GM23338 (cell line): ENCODE data around the gene MTA1. TPM values are rescaled to one million over a fixed set of nuclear protein-coding genes. Genes with fewer than 3 reads are reported as not detected.

Experiments
- ATAC-seq: fragments of 200-7000 bp; cut with Tn5 transposase; 3 replicates; pipeline ENCODE4 v1.9.1; 2020
- DNase-seq: peaks from one replicate; pipeline ENCODE4 v3.0.0-alpha.2; 2015; ENCODE audit warnings: low spot score
- H2AFZ ChIP-seq: fragments of 200-600 bp; sonication (generic); 2 replicates; pipeline ENCODE4 v1.8.0; 2016; ENCODE audit warnings: antibody characterized with exemption, mild to moderate bottlenecking, moderate library complexity
- H3F3A ChIP-seq: fragments of 200-600 bp; sonication (generic); replicated peaks from 2 replicates; pipeline ENCODE4 v1.8.0; 2017; ENCODE audit warnings: antibody characterized with exemption, mixed run types, low read depth
- H3K27ac ChIP-seq: fragments of 200-600 bp; sonication (generic); 2 replicates; pipeline ENCODE4 v1.6.1; 2016; ENCODE audit warnings: low read depth
- H3K27me3 ChIP-seq: fragments of 200-600 bp; sonication (generic); 2 replicates; pipeline ENCODE4 v1.8.0; 2016; ENCODE audit warnings: mild to moderate bottlenecking, mixed run types, moderate library complexity; ENCODE audit not compliant: insufficient read depth
- H3K36me3 ChIP-seq: fragments of 200-600 bp; sonication (generic); 2 replicates; pipeline ENCODE4 v1.8.0; 2016; ENCODE audit warnings: mild to moderate bottlenecking; ENCODE audit not compliant: insufficient read depth
- H3K4me1 ChIP-seq: fragments of 200-600 bp; sonication (generic); 2 replicates; pipeline ENCODE4 v1.8.0; 2016; ENCODE audit warnings: mild to moderate bottlenecking, moderate library complexity; ENCODE audit not compliant: insufficient read depth
- H3K4me2 ChIP-seq: fragments of 200-600 bp; sonication (generic); 2 replicates; pipeline ENCODE4 v1.7.1; 2017; ENCODE audit warnings: mixed run types
- H3K4me3 ChIP-seq: fragments of 200-600 bp; sonication (generic); 2 replicates; pipeline ENCODE4 v1.6.1; 2016; ENCODE audit warnings: mixed run types
- H3K79me2 ChIP-seq: fragments of 200-600 bp; sonication (generic); replicated peaks from 2 replicates; pipeline ENCODE4 v1.8.0; 2017; ENCODE audit warnings: mild to moderate bottlenecking; ENCODE audit not compliant: insufficient read depth
- H3K9me2 ChIP-seq: fragments of 200-600 bp; sonication (generic); 2 replicates; pipeline ENCODE4 v1.8.0; 2017; ENCODE audit not compliant: insufficient read depth
- H4K20me1 ChIP-seq: fragments of 200-600 bp; sonication (generic); replicated peaks from 2 replicates; pipeline ENCODE4 v1.8.0; 2017; ENCODE audit warnings: mild to moderate bottlenecking; ENCODE audit not compliant: insufficient read depth
- H3K27ac Mint-ChIP-seq: 2 replicates; pipeline ENCODE4 v1.8.0; 2020; ENCODE audit warnings: inconsistent platforms, mild to moderate bottlenecking, moderate library complexity, mixed read lengths
- H3K27me3 Mint-ChIP-seq: 3 replicates; pipeline ENCODE4 v1.8.0; 2022; ENCODE audit warnings: low read depth, mild to moderate bottlenecking, moderate library complexity, mixed read lengths, inconsistent platforms; ENCODE audit not compliant: insufficient read depth, poor library complexity
- H3K36me3 Mint-ChIP-seq: 3 replicates; pipeline ENCODE4 v1.8.0; 2021; ENCODE audit warnings: low read depth, mild to moderate bottlenecking, inconsistent platforms, moderate library complexity, mixed read lengths
- H3K4me1 Mint-ChIP-seq: 3 replicates; pipeline ENCODE4 v1.8.0; 2020; ENCODE audit warnings: mild to moderate bottlenecking, inconsistent platforms, mixed read lengths
- H3K4me3 Mint-ChIP-seq: 3 replicates; pipeline ENCODE4 v1.8.0; 2021; ENCODE audit warnings: moderate library complexity, mild to moderate bottlenecking, inconsistent platforms, mixed read lengths
- H3K9me3 Mint-ChIP-seq: 3 replicates; pipeline ENCODE4 v1.8.0; 2020; ENCODE audit warnings: moderate library complexity, mild to moderate bottlenecking, inconsistent platforms, mixed read lengths
- CREB1 ChIP-seq: fragments of 250-450 bp; sonication (Bioruptor Pico); IDR thresholded peaks from 2 replicates; pipeline ENCODE4 v1.5.0; 2020; ENCODE audit warnings: low read depth, mild to moderate bottlenecking, moderate library complexity
- EZH2 ChIP-seq: fragments of 200-600 bp; sonication (generic); IDR thresholded peaks from one replicate; pipeline ENCODE4 v1.8.0; 2017; ENCODE audit warnings: antibody characterized with exemption, mild to moderate bottlenecking, low read depth; ENCODE audit not compliant: unreplicated experiment
- EZH2phosphoT487 ChIP-seq: fragments of 200-600 bp; sonication (generic); IDR thresholded peaks from one replicate; pipeline ENCODE4 v1.8.1; 2018; ENCODE audit warnings: antibody characterized with exemption; ENCODE audit not compliant: unreplicated experiment
- JUNB ChIP-seq: IDR thresholded peaks from one replicate; pipeline ENCODE4 v1.6.1; 2016; ENCODE audit warnings: antibody characterized with exemption; ENCODE audit not compliant: unreplicated experiment
- NANOG ChIP-seq: IDR thresholded peaks from 2 replicates; pipeline ENCODE4 v1.6.1; 2016; ENCODE audit warnings: antibody characterized with exemption, borderline replicate concordance
- POLR2AphosphoS5 ChIP-seq: IDR thresholded peaks from 2 replicates; pipeline ENCODE4 v1.6.1; 2016; ENCODE audit warnings: antibody characterized with exemption, low read depth
- REST ChIP-seq: IDR thresholded peaks from one replicate; pipeline ENCODE4 v1.6.1; 2018; ENCODE audit warnings: antibody characterized with exemption; ENCODE audit not compliant: unreplicated experiment
- STAT1 ChIP-seq: IDR thresholded peaks from one replicate; pipeline ENCODE4 v1.6.1; 2016; ENCODE audit warnings: antibody characterized with exemption; ENCODE audit not compliant: unreplicated experiment
- ZNF114 ChIP-seq: fragments of 250-450 bp; sonication (Bioruptor Pico); IDR thresholded peaks from 2 replicates; pipeline ENCODE4 v1.5.0; 2020; ENCODE audit warnings: mild to moderate bottlenecking, moderate library complexity
- ZNF331 ChIP-seq: fragments of 250-450 bp; sonication (Bioruptor Pico); IDR thresholded peaks from 2 replicates; pipeline ENCODE4 v1.5.0; 2020; ENCODE audit warnings: low read depth, mild to moderate bottlenecking, moderate library complexity
- ZNF462 ChIP-seq: fragments of 250-450 bp; sonication (Bioruptor Pico); IDR thresholded peaks from 2 replicates; pipeline ENCODE4 v1.5.0; 2020; ENCODE audit warnings: mild to moderate bottlenecking, moderate library complexity
- polyA plus RNA-seq: library from polyadenylated mRNA; unstranded; fragments of >200 nt; fragmentation: Nextera tagmentation; extraction: Ambion mirVana; gene quantifications from 2 replicates; pipeline ENCODE4 v1.2.1, GENCODE V29; 2016
- total RNA-seq: library from RNA; depleted of rRNA; stranded (reverse); fragments of >200 nt; shearing (Covaris generic); gene quantifications from 2 replicates; pipeline ENCODE4 v1.2.3, GENCODE V29; 2014
- TF ChIP-seq, protein P1 (sequence below), 2 experiments: fragments of 200-600 bp in 1 of 2; sonication (generic) in 1 of 2; conservative IDR thresholded peaks; 2 replicates each; pipeline versions ENCODE4 v1.5.1 to v1.6.1; 2016 to 2017; ENCODE audit warnings: antibody characterized with exemption in 2 of 2, low read depth in 2 of 2, mild to moderate bottlenecking in 2 of 2, moderate library complexity in 1 of 2
- TF ChIP-seq, protein P2 (sequence below): IDR thresholded peaks from 2 replicates; pipeline ENCODE4 v1.6.1; 2016; ENCODE audit warnings: antibody characterized with exemption

Gene MTA1
- total and polyA plus RNA-seq, 2 experiments from 2014 or later = 53.3 to 126 TPM

DNA sequence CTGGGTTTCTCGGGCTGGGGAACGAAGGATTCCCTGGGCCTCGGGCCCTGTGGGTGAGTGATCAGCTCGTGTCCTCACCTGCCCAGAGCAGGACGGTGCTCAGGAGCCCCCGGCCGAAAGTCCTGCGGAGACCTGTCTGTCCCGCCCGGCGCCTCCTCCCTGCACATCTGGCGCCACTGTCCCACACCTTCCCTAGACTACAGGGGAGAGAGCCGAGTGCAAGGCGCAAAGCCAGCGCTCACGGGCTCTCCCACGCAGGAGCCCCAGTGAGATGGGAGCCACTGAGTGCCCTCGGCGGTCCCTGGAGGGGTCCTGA, 34.3 kb upstream of the MTA1 start:
- ATAC-seq = no peak
- Mint-ChIP-seq H3K4me3 (no peak overlapping the region), H3K27ac (no peak overlapping the region), H3K36me3 (peaks cover 15% of the 10 kb centered on the region), H3K27me3 (peaks cover 7% of the 10 kb centered on the region), H3K9me3 (no peaks in the 10 kb centered on the region), H3K4me1 (no peaks in the 10 kb centered on the region)
- H3K4me3 ChIP-seq = no peak overlapping the region
- DNase-seq = no peak
- no peaks in the 10 kb centered on the region for H3K79me2 ChIP-seq
- TF ChIP-seq EZH2 = no peak
- TF ChIP-seq REST = no peak
- no peak for TF ChIP-seq NANOG
- TF ChIP-seq, protein P1, sequence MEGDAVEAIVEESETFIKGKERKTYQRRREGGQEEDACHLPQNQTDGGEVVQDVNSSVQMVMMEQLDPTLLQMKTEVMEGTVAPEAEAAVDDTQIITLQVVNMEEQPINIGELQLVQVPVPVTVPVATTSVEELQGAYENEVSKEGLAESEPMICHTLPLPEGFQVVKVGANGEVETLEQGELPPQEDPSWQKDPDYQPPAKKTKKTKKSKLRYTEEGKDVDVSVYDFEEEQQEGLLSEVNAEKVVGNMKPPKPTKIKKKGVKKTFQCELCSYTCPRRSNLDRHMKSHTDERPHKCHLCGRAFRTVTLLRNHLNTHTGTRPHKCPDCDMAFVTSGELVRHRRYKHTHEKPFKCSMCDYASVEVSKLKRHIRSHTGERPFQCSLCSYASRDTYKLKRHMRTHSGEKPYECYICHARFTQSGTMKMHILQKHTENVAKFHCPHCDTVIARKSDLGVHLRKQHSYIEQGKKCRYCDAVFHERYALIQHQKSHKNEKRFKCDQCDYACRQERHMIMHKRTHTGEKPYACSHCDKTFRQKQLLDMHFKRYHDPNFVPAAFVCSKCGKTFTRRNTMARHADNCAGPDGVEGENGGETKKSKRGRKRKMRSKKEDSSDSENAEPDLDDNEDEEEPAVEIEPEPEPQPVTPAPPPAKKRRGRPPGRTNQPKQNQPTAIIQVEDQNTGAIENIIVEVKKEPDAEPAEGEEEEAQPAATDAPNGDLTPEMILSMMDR (conservative IDR thresholded peaks at IDR 0.05; ENCODE audit: low read depth in 2 of 2) = no peak
- no peak for TF ChIP-seq CREB1 (CRISPR knock-in tag)
- no peak for TF ChIP-seq ZNF462 (CRISPR knock-in tag)
- TF ChIP-seq ZNF331 = no peak
- TF ChIP-seq ZNF114 (CRISPR knock-in tag) = no peak
- no peak for TF ChIP-seq JUNB
- TF ChIP-seq, protein P2, sequence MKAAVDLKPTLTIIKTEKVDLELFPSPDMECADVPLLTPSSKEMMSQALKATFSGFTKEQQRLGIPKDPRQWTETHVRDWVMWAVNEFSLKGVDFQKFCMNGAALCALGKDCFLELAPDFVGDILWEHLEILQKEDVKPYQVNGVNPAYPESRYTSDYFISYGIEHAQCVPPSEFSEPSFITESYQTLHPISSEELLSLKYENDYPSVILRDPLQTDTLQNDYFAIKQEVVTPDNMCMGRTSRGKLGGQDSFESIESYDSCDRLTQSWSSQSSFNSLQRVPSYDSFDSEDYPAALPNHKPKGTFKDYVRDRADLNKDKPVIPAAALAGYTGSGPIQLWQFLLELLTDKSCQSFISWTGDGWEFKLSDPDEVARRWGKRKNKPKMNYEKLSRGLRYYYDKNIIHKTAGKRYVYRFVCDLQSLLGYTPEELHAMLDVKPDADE = no peak
- no peak for TF ChIP-seq EZH2phosphoT487
- no peak for TF ChIP-seq STAT1
- TF ChIP-seq POLR2AphosphoS5 = no peak
- H3F3A ChIP-seq = 0 out of 2 replicates have a peak, but pooled peaks cover 2% of the 10 kb centered on the region
- no peaks in the 10 kb centered on the region for H4K20me1 ChIP-seq
- no peaks in the 10 kb centered on the region for H3K36me3 ChIP-seq
- no peaks in the 10 kb centered on the region for H3K9me2 ChIP-seq
- H2AFZ ChIP-seq = no peak overlapping the region
- H3K4me1 ChIP-seq = no peaks in the 10 kb centered on the region
- no peaks in the 10 kb centered on the region for H3K27me3 ChIP-seq
- no peak overlapping the region for H3K4me2 ChIP-seq
- no peak overlapping the region for H3K27ac ChIP-seq
